NB4 (cell line): ENCODE results near the gene DKC1.
A peak's percentile ranks its signal among the peaks of the same experiment; 100 is the strongest.

Source experiments
- DNase-seq: peaks from one replicate; pipeline ENCODE4 v3.0.0; 2010; ENCODE audit warnings: low read depth
- H3K4me3 ChIP-seq: one replicate; pipeline ENCODE4 v1.5.1; 2011; ENCODE audit warnings: mild to moderate bottlenecking, low read depth, low read length, moderate library complexity
- CTCF ChIP-seq: IDR thresholded peaks from one replicate; pipeline ENCODE4 v1.5.1; 2012; ENCODE audit warnings: low read depth, low read length
- MAX ChIP-seq: IDR thresholded peaks from 2 replicates; pipeline ENCODE4 v1.6.1; 2011; ENCODE audit warnings: low read depth, low read length
- MYC ChIP-seq: IDR thresholded peaks from 2 replicates; pipeline ENCODE4 v1.6.1; 2011; ENCODE audit warnings: low read depth, low read length
- POLR2A ChIP-seq: IDR thresholded peaks from 2 replicates; pipeline ENCODE4 v1.6.1; 2011; ENCODE audit warnings: mild to moderate bottlenecking; ENCODE audit not compliant: insufficient read length; ENCODE audit errors: extremely low read depth

The DKC1 gene

GRCh38 chrX:154739952-154740465, 22.7 kb upstream of the DKC1 start:
- H3K4me3 ChIP-seq: no peak overlapping the region
- DNase-seq: peak; percentile 31
- TF ChIP-seq POLR2A: no peak
- no peak for TF ChIP-seq MAX
- no peak for TF ChIP-seq MYC
- TF ChIP-seq CTCF: no peak

GRCh38 chrX:154742613-154743012, 20.1 kb upstream of the DKC1 start:
- no peak for DNase-seq
- no peak overlapping the region for H3K4me3 ChIP-seq
- no peak for TF ChIP-seq MAX
- TF ChIP-seq CTCF: no peak
- no peak for TF ChIP-seq POLR2A
- no peak for TF ChIP-seq MYC

GRCh38 chrX:154748712-154749339, 13.8 kb upstream of the DKC1 start:
- peak; percentile 76 for DNase-seq
- H3K4me3 ChIP-seq: peak overlapping the region; percentile 72
- TF ChIP-seq POLR2A: no peak
- TF ChIP-seq CTCF: peak; percentile 47

GRCh38 chrX:154749856-154750255, 12.8 kb upstream of the DKC1 start:
- TF ChIP-seq POLR2A (no peak), MYC (no peak; the same call in 1 of the 2 replicates), CTCF (no peak), MAX (no peak)
- H3K4me3 ChIP-seq: peak overlapping the region; percentile 72
- peak; percentile 51 for DNase-seq

GRCh38 chrX:154750301-154751202, 12.1 kb upstream of the DKC1 start, which contains the start of gene GAB3:
Gene GAB3, minus strand, starts transcription at chrX:154751077. Its CDS starts 52 bp downstream, at chrX:154751025.
- no peak for TF ChIP-seq MAX
- TF ChIP-seq POLR2A: no peak
- TF ChIP-seq MYC: 0 out of 2 replicates have a peak, but pooled peaks have one; percentile 13
- no peak for TF ChIP-seq CTCF
- H3K4me3 ChIP-seq: peak within 1 kb of the TSS; percentile 72
- peak; percentile 77 for DNase-seq
